ENCODE data around the gene GTSE1. TPM values are rescaled to one million over a fixed set of nuclear protein-coding genes. Genes with fewer than 3 reads are reported as not detected.

Gene GTSE1
- total and polyA plus RNA-seq, 2 of the 13 experiments (the other 11 are each of a cell fraction or from before 2014, with no cell fraction given): 10.7 to 13.5 TPM

GRCh38 chr22:46350646-46351045, 54.0 kb downstream of the GTSE1 start:
- Histone ChIP-seq H3K4me3 (replicated peaks in 1 of 3; ENCODE audit: insufficient read depth in 1 of 3, low read depth in 2 of 3, low read length in 3 of 3) (no peak overlapping the region), H3K36me3 (replicated peaks in 1 of 2; ENCODE audit: control insufficient read depth in 1 of 2, insufficient read depth in 2 of 2, low read length in 2 of 2) (peaks cover 58 to 94% of the 10 kb centered on the region in 2 experiments), H4K20me1 (ENCODE audit: insufficient read depth, low read length) (no peaks in the 10 kb centered on the region), H3K4me2 (ENCODE audit: low read depth, low read length) (no peak overlapping the region), H3K4me1 (ENCODE audit: insufficient read depth, low read length) (no peaks in the 10 kb centered on the region), H3K79me2 (ENCODE audit: insufficient read depth, low read length) (no peaks in the 10 kb centered on the region), H3K27ac (ENCODE audit: extremely low read length, insufficient read depth, low read length) (no peak overlapping the region), H3K9me3 (ENCODE audit: low read length) (no peaks in the 10 kb centered on the region), H2AFZ (ENCODE audit: low read length) (no peak overlapping the region), H3K9ac (ENCODE audit: insufficient read depth, low read depth, low read length) (no peak overlapping the region), H3K27me3 (ENCODE audit: control insufficient read depth in 1 of 2, insufficient read depth in 2 of 2, low read length in 2 of 2) (no peaks in the 10 kb centered on the region)
- no peak for ATAC-seq
- intact Hi-C loops (cut with micrococcal nuclease; ENCODE audit: unreplicated experiment): no loop called here
- TF ChIP-seq KDM1A (CRISPR knock-in tag; IDR thresholded peaks at IDR 0.05) (no peak), YEATS4 (CRISPR knock-in tag; IDR thresholded peaks at IDR 0.05; ENCODE audit: borderline replicate concordance) (no peak), AHR (CRISPR knock-in tag; IDR thresholded peaks at IDR 0.05) (no peak), ELK4 (CRISPR knock-in tag; IDR thresholded peaks at IDR 0.05; ENCODE audit: borderline replicate concordance) (no peak), TBP (CRISPR knock-in tag; IDR thresholded peaks at IDR 0.05) (no peak), FUBP1 (CRISPR knock-in tag; IDR thresholded peaks at IDR 0.05; ENCODE audit: borderline replicate concordance) (no peak), NFIB (CRISPR knock-in tag; IDR thresholded peaks at IDR 0.05; ENCODE audit: borderline replicate concordance) (no peak), NFYC (CRISPR knock-in tag; IDR thresholded peaks at IDR 0.05) (no peak), MYNN (CRISPR knock-in tag; IDR thresholded peaks at IDR 0.05; ENCODE audit: low read depth) (no peak), TRIM24 (CRISPR knock-in tag; IDR thresholded peaks at IDR 0.05) (no peak), CEBPB (IDR thresholded peaks at IDR 0.05; ENCODE audit: borderline replicate concordance, low read depth, low read length) (no peak), SMYD3 (CRISPR knock-in tag; IDR thresholded peaks at IDR 0.05) (no peak), ZNF850 (CRISPR knock-in tag; conservative IDR thresholded peaks at IDR 0.05) (no peak), ZFP82 (CRISPR knock-in tag; IDR thresholded peaks at IDR 0.05; ENCODE audit: borderline replicate concordance) (no peak), ZNF878 (CRISPR knock-in tag; IDR thresholded peaks at IDR 0.05) (no peak)
- no peak for DNase-seq (ENCODE audit: low spot score)
- BruUV-seq (replicated peaks): no TSS peak
- POLR2A ChIA-PET: no interaction called here
- CTCF ChIA-PET (ENCODE audit: low intra/inter-chr PET ratio, low total read pairs): no interaction called here
- in situ Hi-C loops (cut with HindIII; ENCODE audit: extremely low pct_ligation_motif_present, low pct_unique_long_range_greater_than_20kb): no loop called here
- no peak for FAIRE-seq
- 96% methylated on average over 18 of the region's 20 CpGs for WGBS (ENCODE audit: low lambda C conversion rate)

Data from HepG2 (cell line).